ENCODE measurements around the gene CLCN2.
"Not testable (repeated sequence)": the region's sequence is repeated elsewhere in the genome, so short reads cannot be mapped to it uniquely, and the experiment has no call there.

The CLCN2 gene

DNA sequence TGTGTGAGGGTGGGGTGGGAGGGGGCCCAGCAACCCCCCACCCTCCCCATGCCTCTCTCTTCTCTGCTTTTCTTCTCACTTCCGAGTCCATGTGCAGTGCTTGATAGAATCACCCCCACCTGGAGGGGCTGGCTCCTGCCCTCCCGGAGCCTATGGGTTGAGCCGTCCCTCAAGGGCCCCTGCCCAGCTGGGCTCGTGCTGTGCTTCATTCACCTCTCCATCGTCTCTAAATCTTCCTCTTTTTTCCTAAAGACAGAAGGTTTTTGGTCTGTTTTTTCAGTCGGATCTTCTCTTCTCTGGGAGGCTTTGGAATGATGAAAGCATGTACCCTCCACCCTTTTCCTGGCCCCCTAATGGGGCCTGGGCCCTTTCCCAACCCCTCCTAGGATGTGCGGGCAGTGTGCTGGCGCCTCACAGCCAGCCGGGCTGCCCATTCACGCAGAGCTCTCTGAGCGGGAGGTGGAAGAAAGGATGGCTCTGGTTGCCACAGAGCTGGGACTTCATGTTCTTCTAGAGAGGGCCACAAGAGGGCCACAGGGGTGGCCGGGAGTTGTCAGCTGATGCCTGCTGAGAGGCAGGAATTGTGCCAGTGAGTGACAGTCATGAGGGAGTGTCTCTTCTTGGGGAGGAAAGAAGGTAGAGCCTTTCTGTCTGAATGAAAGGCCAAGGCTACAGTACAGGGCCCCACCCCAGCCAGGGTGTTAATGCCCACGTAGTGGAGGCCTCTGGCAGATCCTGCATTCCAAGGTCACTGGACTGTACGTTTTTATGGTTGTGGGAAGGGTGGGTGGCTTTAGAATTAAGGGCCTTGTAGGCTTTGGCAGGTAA, 15.9 kb downstream of the CLCN2 start:
- DNase-seq (ENCODE audit: low read depth in 2 of 2), result no peak

DNA sequence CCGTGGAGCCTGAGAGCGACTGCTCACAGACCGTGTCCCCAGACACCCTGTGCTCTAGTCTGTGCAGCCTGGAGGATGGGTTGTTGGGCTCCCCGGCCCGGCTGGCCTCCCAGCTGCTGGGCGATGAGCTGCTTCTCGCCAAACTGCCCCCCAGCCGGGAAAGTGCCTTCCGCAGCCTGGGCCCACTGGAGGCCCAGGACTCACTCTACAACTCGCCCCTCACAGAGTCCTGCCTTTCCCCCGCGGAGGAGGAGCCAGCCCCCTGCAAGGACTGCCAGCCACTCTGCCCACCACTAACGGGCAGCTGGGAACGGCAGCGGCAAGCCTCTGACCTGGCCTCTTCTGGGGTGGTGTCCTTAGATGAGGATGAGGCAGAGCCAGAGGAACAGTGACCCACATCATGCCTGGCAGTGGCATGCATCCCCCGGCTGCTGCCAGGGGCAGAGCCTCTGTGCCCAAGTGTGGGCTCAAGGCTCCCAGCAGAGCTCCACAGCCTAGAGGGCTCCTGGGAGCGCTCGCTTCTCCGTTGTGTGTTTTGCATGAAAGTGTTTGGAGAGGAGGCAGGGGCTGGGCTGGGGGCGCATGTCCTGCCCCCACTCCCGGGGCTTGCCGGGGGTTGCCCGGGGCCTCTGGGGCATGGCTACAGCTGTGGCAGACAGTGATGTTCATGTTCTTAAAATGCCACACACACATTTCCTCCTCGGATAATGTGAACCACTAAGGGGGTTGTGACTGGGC, 16.7 kb downstream of the CLCN2 start:
- no peak for DNase-seq (ENCODE audit: low read depth in 2 of 2)

- no peak for DNase-seq (ENCODE audit: low read depth in 2 of 2)
These were observed 18.1 kb downstream of the CLCN2 start for GRCh38 chr3:184343200-184343876.

DNA sequence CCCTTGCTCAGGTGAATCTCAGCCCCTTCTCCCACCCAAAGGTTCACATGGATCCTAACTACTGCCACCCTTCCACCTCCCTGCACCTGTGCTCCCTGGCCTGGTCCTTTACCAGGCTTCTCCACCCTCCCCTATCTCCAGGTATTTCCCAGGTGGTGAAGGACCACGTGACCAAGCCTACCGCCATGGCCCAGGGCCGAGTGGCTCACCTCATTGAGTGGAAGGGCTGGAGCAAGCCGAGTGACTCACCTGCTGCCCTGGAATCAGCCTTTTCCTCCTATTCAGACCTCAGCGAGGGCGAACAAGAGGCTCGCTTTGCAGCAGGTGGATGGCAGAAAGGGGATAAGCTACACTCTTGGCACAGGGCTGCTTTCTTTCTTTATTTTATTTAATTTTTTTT, 19.5 kb downstream of the CLCN2 start:
- no peak for DNase-seq (ENCODE audit: low read depth in 2 of 2)

DNA sequence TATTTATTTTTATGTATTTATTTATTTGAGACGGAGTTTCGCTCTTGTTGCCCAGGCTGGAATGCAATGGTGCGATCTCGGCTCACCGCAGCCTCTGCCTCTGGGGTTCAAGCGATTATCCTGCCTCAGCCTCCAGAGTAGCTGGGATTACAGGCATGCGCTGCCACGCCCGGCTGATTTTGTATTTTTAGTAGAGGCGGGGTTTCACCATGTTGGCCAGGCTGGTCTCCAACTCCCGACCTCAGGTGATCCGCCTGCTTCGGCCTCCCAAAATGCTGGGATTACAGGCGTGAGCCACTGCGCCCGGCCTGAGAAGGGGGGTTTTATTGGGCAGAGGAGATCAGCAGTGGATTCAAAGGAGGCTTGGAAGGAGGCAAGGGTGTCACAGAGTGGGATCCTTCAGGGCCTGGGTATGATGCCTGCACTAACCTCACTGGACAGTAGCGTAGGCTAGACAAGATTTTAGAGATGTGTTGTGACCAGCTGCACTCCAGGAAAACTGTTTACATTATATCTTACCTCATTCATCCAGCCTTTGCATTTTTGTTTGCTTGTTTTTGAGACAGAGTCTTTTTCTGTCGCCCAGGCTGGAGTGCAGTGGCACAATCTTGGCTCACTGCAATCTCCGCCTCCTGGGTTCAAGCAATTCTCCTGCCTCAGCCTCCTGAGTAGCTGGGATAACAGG, 21.8 kb downstream of the CLCN2 start:
- DNase-seq (ENCODE audit: low read depth in 2 of 2), result not testable (repeated sequence)

DNA sequence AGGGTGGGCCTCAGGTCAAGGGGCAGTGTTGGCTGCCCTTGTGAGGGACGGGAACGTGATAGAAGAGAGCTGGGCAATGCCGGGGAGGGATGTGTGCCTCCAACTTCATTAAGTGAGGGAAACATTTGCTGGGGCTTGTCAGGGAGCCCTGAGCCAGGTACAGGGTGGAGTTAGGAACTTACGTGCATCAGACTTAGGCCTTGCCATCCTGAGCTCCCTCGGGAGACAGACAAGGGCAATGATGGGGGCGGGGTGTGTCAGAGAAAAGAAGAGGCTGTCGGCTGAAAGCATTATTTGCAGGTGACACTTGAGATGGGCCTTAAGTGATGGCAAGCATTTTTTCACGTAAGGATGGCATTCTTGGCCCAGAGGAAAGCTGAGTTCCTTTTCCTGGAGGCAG, 22.4 kb downstream of the CLCN2 start:
- DNase-seq (ENCODE audit: low read depth in 2 of 2), result no peak

DNA sequence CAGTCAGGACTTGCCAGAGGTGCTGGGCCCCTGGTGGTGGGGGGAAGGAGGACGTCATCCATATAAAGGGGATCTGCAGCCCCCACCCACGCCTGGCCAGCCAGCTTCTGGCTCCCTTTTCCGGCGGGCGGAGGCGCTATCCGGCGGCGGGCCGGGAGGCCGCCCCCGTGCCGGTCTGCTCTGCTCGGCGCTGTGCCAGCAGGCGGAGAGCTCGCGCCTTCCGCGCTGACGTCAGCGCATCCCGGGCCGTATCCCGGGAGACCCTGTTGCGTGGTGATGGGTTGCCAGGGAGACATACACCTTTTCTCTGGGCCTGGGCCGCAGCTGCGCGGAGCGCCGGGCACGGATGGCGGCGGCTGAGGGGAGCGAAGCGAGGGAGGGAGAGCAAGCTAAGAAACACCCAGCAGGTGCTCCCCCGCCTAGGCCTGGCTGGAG, 22.9 kb downstream of the CLCN2 start:
- no peak for DNase-seq (ENCODE audit: low read depth in 2 of 2)

DNA sequence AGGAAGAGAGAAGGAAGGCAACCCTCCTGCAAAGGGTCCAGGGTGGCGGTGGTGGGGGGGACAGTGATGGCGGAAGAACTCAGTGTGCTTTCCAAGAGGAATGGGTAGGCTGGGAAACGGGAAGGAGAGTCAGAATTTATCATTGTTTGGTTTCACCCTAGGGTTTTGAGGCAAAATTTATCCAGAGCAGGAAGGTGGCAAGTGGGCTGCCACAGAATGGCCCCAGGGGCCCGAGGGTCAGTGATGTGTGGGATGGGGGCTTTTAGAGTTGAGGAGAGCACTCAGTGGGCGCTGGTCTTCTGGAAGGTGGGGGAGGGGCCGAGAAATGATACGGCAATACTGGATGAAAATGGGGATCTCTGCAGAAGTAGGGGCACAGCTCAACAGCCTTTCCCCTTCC, 23.4 kb downstream of the CLCN2 start:
- DNase-seq (ENCODE audit: low read depth in 2 of 2), result no peak

- DNase-seq (ENCODE audit: low read depth in 2 of 2), result no peak
These were observed 24.0 kb downstream of the CLCN2 start, which contains the start of gene FAM131A for GRCh38 chr3:184337399-184337714. FAM131A (plus strand) TSS chr3:184337600; CDS start chr3:184337631, 31 bp downstream.

GRCh38 chr3:184336547-184337398, 24.6 kb downstream of the CLCN2 start:
- DNase-seq (ENCODE audit: low read depth in 2 of 2), result no peak

DNA sequence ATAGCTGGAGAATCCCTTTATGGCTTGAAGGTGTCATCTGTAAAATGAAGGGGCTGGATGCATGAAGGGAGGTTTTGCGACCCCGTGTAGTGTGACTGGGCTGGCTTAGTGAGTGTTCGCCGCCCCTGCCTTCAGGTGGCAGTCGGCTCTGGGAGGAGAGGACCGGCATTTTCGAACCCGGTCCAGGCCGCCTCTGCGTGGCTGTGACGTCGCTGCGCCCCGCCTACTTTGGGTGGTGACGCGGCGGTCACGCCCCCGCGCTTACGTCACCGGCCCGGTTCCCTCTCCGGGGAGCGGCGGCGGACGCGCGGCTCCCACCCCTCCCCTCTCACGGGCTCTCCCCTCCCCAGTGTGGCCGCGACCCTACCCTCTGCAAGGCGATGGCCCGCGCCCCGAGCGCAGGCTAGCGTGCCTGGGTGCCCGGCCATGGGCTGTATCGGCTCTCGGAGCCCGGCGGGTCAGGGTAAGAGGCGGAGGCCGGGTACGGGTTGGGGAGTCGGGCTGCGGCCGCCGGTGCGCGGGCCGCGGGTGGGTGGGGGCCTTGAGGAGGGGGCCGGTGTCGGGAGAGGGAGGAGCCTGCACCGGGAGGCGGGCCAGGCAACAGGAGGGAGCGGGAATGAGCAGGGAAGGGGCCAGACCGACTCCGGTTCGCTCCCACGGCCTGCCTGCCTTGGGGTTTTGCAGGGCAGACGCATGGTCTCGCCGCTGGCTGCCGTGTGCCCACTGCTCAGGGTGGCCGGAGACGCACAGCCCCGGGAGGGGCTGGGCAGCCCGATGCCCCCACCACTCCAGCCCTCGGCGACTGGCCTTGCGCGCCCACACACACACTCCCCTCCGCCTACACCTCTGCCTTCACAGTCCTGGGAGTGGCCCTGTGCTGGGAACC, 25.5 kb downstream of the CLCN2 start:
- DNase-seq (ENCODE audit: low read depth in 2 of 2), result peak; percentile 82 to 91

DNA sequence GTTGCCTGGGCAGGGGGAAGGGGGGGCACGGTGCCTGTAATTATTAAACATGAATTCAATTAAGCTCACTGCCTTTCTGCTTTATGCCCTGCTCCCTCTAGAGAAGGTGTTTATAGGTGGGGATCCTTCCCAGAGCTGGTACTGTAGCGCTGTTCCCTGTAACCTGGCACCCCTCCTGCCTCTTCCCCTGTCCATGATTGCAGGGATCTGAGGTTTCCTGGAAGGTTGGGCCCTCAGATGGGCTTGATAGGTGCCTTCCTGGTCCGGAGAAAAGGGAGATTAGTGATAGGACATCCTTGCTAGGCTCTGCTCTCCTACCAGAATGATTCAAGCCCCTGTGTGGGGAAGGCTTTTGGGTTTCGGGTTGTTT, 26.1 kb downstream of the CLCN2 start:
- no peak for DNase-seq (ENCODE audit: low read depth in 2 of 2)

- DNase-seq (ENCODE audit: low read depth in 2 of 2), result peak in 1 of 2 donors; percentile 37
These were observed 26.8 kb downstream of the CLCN2 start for GRCh38 chr3:184334470-184335158.

DNA sequence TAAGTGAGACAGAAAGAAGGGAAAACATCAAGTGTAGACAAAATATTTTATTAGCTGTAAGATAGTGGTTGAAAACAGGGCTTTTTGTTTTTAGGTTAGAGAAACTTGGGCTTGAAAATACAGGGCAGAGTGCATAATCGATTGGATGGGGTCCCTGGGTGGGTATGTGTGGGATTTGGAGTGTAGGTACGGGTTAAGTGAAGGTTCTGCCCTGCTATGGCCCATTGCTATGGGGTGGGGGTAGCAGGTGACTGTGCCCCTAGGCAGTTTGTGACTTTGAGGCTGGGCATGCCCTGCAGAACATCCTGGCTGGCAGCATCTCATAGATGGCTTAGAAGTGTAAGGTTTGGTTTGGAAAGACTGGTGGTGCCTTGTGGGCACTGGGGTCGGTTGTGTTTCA, 27.7 kb downstream of the CLCN2 start:
- no peak for DNase-seq (ENCODE audit: low read depth in 2 of 2)

GRCh38 chr3:184333190-184333589, 28.2 kb downstream of the CLCN2 start:
- DNase-seq (ENCODE audit: low read depth in 2 of 2), result no peak

GRCh38 chr3:184332370-184333090, 28.9 kb downstream of the CLCN2 start:
- no peak for DNase-seq (ENCODE audit: low read depth in 2 of 2)

- DNase-seq (ENCODE audit: low read depth in 2 of 2), result no peak
These were observed 32.9 kb downstream of the CLCN2 start for GRCh38 chr3:184328516-184328915.

DNA sequence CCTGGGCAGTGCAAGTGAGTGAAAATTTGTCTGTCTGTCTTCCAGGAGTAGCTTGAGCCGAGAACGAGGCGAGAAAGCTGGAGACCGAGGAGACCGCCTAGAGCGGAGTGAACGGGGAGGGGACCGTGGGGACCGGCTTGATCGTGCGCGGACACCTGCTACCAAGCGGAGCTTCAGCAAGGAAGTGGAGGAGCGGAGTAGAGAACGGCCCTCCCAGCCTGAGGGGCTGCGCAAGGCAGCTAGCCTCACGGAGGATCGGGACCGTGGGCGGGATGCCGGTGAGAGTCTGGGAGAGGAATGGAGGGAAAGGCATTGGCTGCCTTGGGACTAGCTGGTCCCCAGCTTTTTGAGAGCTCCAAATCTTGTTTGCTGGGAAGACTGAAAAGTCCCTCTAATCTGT, 34.2 kb downstream of the CLCN2 start:
- no peak for DNase-seq (ENCODE audit: low read depth in 2 of 2)

Data from stimulated activated CD4-positive, alpha-beta T cell treated with anti-CD3 and anti-CD28 coated beads, Interleukin-4, amount 100 ng/mL, for 48 hours (primary cell).